ENCODE results near the gene PAK6.

PAK6 gene

GRCh38 chr15:40322531-40323238 is 83.8 kb downstream of the PAK6 start:
- H2AFZ ChIP-seq (ENCODE audit: low read length): no peak overlapping the region
- peak overlapping the region; percentile 12 for H3K9ac ChIP-seq (ENCODE audit: low read depth, low read length, poor library complexity, severe bottlenecking)
- no peaks in the 10 kb centered on the region for H3F3A ChIP-seq (ENCODE audit: low read depth)
- TF ChIP-seq EZH2phosphoT487 (IDR thresholded peaks at IDR 0.05; ENCODE audit: borderline replicate concordance) (no peak), CTCF (conservative IDR thresholded peaks at IDR 0.05; ENCODE audit: low read length) (no peak)
- peaks cover 13% of the 10 kb centered on the region for H4K20me1 ChIP-seq (ENCODE audit: insufficient read depth, low read length, poor library complexity, severe bottlenecking)
- H3K4me2 ChIP-seq (ENCODE audit: low read depth, low read length, poor library complexity, severe bottlenecking): peak overlapping the region; percentile 79
- H3K4me1 ChIP-seq (ENCODE audit: insufficient read depth, low read length, poor library complexity, severe bottlenecking): peaks cover 30% of the 10 kb centered on the region
- H3K79me2 ChIP-seq (ENCODE audit: insufficient read depth, low read length): peaks cover 39% of the 10 kb centered on the region
- H3K36me3 ChIP-seq (ENCODE audit: insufficient read depth, low read length): no peaks in the 10 kb centered on the region
- no peaks in the 10 kb centered on the region for H3K9me3 ChIP-seq (ENCODE audit: insufficient read depth, low read depth, low read length)
- peak overlapping the region; percentile 60 for H3K4me3 ChIP-seq (ENCODE audit: low read length, poor library complexity, severe bottlenecking)
- no peaks in the 10 kb centered on the region for H3K27me3 ChIP-seq (ENCODE audit: insufficient read depth, low read length, poor library complexity, severe bottlenecking)
- H3K9me2 ChIP-seq (replicated peaks; ENCODE audit: low read depth, low read length): no peaks in the 10 kb centered on the region

GRCh38 chr15:40323239-40323952 is 84.5 kb downstream of the PAK6 start, which contains the start of gene INAFM2:
Gene INAFM2 (plus strand): TSS chr15:40323692. CDS start chr15:40324056, 364 bp downstream.
- Histone ChIP-seq H3K4me3 (ENCODE audit: low read length, poor library complexity, severe bottlenecking) (peak within 1 kb of the TSS; percentile 81), H3K9ac (ENCODE audit: low read depth, low read length, poor library complexity, severe bottlenecking) (peak within 1 kb of the TSS; percentile 82), H3K79me2 (ENCODE audit: insufficient read depth, low read length) (peaks cover 46% of the 10 kb centered on the region), H3K4me2 (ENCODE audit: low read depth, low read length, poor library complexity, severe bottlenecking) (peak within 1 kb of the TSS; percentile 84), H2AFZ (ENCODE audit: low read length) (no peak within 1 kb of the TSS; the same call in 1 of the 2 replicates), H3F3A (ENCODE audit: low read depth) (0 out of 2 replicates have a peak, but pooled peaks cover 1% of the 10 kb centered on the region), H4K20me1 (ENCODE audit: insufficient read depth, low read length, poor library complexity, severe bottlenecking) (peaks cover 13% of the 10 kb centered on the region), H3K9me3 (ENCODE audit: insufficient read depth, low read depth, low read length) (no peaks in the 10 kb centered on the region), H3K36me3 (ENCODE audit: insufficient read depth, low read length) (no peaks in the 10 kb centered on the region), H3K9me2 (replicated peaks; ENCODE audit: low read depth, low read length) (no peaks in the 10 kb centered on the region), H3K27me3 (ENCODE audit: insufficient read depth, low read length, poor library complexity, severe bottlenecking) (no peaks in the 10 kb centered on the region), H3K4me1 (ENCODE audit: insufficient read depth, low read length, poor library complexity, severe bottlenecking) (peaks cover 37% of the 10 kb centered on the region)
- TF ChIP-seq EZH2phosphoT487 (IDR thresholded peaks at IDR 0.05; ENCODE audit: borderline replicate concordance) (no peak), CTCF (conservative IDR thresholded peaks at IDR 0.05; ENCODE audit: low read length) (peak; percentile 47)

- Histone ChIP-seq H3F3A (ENCODE audit: low read depth) (0 out of 2 replicates have a peak, but pooled peaks cover 5% of the 10 kb centered on the region), H3K36me3 (ENCODE audit: insufficient read depth, low read length) (no peaks in the 10 kb centered on the region), H3K9ac (ENCODE audit: low read depth, low read length, poor library complexity, severe bottlenecking) (peak overlapping the region; percentile 82), H3K27me3 (ENCODE audit: insufficient read depth, low read length, poor library complexity, severe bottlenecking) (no peaks in the 10 kb centered on the region), H3K4me2 (ENCODE audit: low read depth, low read length, poor library complexity, severe bottlenecking) (peak overlapping the region; percentile 84), H3K9me2 (replicated peaks; ENCODE audit: low read depth, low read length) (no peaks in the 10 kb centered on the region), H3K4me3 (ENCODE audit: low read length, poor library complexity, severe bottlenecking) (peak overlapping the region; percentile 81), H3K4me1 (ENCODE audit: insufficient read depth, low read length, poor library complexity, severe bottlenecking) (peaks cover 46% of the 10 kb centered on the region), H3K79me2 (ENCODE audit: insufficient read depth, low read length) (peaks cover 53% of the 10 kb centered on the region), H2AFZ (ENCODE audit: low read length) (no peak overlapping the region; the same call in 1 of the 2 replicates), H3K9me3 (ENCODE audit: insufficient read depth, low read depth, low read length) (no peaks in the 10 kb centered on the region), H4K20me1 (ENCODE audit: insufficient read depth, low read length, poor library complexity, severe bottlenecking) (peaks cover 13% of the 10 kb centered on the region)
- TF ChIP-seq EZH2phosphoT487 (IDR thresholded peaks at IDR 0.05; ENCODE audit: borderline replicate concordance) (no peak), CTCF (conservative IDR thresholded peaks at IDR 0.05; ENCODE audit: low read length) (no peak)
Observed at GRCh38 chr15:40323953-40324937, 85.4 kb downstream of the PAK6 start.

Data from Loucy (cell line).